ENCODE measurements around the gene PRLR.
A peak's percentile ranks its signal among the peaks of the same experiment; 100 is the strongest.
"Not testable (repeated sequence)": the region's sequence is repeated elsewhere in the genome, so short reads cannot be mapped to it uniquely, and the experiment has no call there.

Gene PRLR

GRCh38 chr5:35127006-35127405, 103.3 kb downstream of the PRLR start:
- DNase-seq (ENCODE audit: low read depth): no peak

DNA sequence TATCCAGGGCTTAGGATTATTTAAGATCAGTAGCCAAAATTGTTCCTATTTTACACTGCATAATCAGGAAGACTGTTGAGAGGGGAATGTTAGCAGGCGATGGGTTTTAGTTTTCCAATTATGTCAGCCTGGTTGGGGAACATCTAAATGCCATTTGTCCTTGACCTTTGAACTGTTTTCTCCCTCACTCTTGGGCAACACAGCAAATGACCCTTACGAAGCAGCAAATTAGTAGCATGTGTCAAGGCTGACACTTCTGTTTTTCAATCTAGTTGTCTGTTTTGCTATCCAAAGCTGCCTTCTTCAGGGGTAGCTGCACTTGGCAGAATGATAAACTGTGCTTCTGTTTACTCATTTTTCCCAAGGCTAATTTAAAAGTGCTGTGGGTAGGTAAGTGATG, 104.5 kb downstream of the PRLR start:
- DNase-seq (ENCODE audit: low read depth): no peak

DNA sequence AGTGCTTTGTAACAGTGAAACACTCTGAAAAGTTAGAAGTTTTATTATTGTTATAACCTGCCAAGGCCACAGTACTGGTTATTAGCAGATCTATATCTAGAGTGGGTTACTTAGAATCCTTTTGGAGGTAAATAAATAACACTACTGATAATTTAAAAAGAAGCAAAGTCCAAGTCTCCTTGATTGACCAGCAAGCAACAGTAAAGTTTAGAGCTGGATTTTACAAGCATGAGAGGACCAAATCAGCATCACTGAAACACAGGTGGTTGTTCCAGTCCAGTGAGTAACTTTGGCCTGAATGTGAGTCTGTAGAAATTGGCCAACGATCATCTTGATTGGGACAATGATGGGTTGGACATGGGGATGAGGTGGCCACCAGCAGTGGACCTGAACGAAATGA, 105.4 kb downstream of the PRLR start:
- no peak for DNase-seq (ENCODE audit: low read depth)

DNA sequence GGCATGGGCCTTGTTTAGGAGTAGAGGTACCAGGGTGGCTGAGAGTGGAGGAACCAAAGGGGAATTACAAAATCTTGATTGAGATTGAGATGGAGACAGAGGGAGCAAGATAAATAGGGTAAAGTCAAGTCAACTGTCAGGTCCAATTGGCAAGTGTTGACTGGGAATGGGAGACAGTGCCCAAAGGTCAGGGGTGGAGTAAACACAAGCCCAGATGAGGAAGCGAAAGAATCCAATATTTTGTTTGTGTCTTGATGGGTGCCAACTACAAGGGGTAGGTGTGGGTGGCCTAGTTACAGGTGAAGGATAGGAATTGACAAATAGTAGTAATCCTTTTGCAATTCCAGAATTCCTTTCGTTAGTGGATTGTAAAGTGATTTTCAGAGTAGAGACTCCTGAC, 107.5 kb downstream of the PRLR start:
- no peak for DNase-seq (ENCODE audit: low read depth)

- no peak for DNase-seq (ENCODE audit: low read depth)
These were observed 109.6 kb downstream of the PRLR start for GRCh38 chr5:35120715-35121114.

GRCh38 chr5:35117967-35118366, 112.3 kb downstream of the PRLR start:
- no peak for DNase-seq (ENCODE audit: low read depth)

GRCh38 chr5:35115920-35116319, 114.4 kb downstream of the PRLR start:
- DNase-seq (ENCODE audit: low read depth): no peak

- no peak for DNase-seq (ENCODE audit: low read depth)
These were observed 115.6 kb downstream of the PRLR start for GRCh38 chr5:35114698-35115097.

DNA sequence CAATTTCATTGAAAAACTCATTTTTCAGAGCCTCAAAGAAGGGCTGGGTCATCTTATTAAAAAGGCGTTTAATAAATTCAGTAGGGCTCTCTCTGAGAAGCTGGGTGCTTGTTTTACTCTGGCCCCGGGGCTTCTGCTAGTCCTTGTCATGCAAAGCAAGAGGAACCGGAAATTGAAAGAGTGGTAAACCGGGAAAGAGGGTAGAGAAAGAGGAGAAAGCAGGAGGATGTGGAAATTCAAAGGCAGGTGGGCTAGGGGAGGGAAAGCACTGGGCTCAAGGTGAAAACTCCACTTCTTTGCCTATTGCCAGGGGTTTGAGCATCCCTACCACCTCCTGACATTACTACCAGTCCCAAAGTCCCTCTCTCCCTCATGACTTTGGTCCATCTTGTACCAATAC, 118.0 kb downstream of the PRLR start:
- no peak for DNase-seq (ENCODE audit: low read depth)

GRCh38 chr5:35104550-35104949, 125.7 kb downstream of the PRLR start:
- DNase-seq (ENCODE audit: low read depth): not testable (repeated sequence)

DNA sequence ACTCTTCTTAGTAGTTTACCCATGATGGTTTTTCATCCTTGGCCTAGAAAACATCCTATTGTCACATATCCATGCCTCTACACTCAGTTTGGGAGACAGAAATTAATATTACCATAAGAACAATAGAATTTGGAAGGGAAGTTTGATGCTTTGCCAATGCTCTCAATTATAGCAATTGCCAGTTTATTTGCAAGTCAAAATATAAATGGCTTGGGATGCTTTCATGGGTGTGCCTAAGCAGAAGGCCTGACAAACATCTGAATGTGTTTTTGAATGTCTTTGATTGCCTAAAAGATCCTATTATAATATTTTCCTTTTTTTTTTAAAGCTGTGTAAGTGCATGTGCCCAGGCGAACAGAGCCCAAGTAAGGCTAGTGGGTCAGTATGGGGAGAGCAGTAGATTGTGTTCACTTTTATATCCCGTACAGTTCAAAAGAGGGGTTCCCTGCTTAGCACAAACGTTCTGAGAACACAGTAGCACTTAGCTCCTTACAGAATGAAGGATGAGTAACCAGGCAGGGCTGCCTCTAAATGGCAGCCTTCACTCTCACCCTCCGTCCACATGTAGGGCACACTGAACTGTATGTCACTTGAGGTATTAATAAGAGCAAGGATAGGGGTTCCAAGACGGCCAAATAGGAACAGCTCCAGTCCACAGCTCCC, 126.5 kb downstream of the PRLR start:
- no peak for DNase-seq (ENCODE audit: low read depth)

DNA sequence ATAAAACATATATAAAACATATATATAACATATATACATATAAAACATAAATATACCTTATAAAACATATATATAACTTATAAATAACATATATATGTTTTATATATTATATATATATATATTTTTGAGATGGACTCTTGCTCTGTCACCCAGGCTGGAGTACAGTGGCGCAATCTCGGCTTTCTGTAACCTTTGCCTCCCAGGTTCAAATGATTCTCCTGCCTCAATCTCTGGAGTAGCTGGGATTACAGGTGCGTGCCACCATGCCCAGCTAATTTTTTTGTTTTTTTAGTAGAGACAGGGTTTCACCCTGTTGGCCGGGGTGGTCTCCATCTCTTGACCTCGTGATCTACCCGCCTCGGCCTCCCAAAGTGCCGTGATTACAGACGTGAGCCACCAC, 128.6 kb downstream of the PRLR start:
- DNase-seq (ENCODE audit: low read depth): not testable (repeated sequence)

DNA sequence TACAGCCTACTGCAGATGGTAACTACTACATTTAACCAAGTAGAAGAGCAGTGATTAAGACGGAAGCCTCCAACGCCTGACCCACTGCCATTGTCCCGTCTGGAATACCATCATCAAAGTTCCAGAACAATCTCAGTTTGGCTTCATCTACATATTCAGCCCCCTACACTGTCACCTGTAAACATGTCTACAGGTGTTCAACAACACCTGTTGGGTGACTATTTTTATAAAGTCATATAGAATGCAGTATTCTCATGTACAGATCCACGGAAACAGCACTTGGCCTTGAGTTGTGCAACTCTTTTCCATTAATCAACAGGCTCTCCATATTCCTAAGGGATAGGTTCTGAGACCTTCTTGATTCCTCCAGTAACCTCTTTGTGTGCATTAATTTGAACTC, 129.3 kb downstream of the PRLR start:
- DNase-seq (ENCODE audit: low read depth): no peak

DNA sequence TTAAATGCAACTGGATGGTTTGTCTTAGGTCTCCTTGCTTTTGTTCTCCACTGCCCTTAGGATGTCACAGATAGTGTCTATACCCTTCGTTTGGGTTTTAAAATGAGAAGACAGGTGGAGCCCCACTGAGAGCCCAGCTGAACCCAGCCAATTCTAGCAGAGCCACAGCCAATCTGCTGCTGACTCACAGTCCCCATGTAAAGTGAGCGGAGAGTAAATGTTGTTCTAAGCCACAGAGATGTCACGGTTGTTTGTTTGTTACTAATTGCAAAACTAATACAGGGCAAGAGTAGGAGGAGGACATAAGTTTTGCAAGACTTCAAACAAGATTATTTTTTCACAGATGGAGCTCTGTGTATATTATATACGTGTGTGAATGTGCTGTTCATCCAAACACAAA, 132.1 kb downstream of the PRLR start:
- no peak for DNase-seq (ENCODE audit: low read depth)

DNA sequence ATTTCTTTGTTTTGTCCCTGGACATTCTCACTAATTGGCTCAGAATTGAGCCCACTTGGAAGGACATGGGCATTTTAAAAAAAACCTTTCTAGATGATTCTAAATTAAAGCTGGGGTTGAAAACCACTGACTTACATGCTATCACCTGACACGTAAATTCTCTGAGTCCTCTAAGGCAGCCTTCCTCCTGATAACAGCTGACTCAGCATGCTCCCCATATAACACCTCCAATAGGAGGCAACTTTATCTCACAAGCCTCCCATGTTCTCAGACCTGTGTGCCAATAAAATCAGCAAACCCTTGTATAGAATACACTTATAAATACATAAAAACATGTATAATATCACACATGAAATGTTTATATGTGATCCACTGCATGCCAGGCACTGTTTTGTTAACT, 133.4 kb downstream of the PRLR start:
- no peak for DNase-seq (ENCODE audit: low read depth)

DNA sequence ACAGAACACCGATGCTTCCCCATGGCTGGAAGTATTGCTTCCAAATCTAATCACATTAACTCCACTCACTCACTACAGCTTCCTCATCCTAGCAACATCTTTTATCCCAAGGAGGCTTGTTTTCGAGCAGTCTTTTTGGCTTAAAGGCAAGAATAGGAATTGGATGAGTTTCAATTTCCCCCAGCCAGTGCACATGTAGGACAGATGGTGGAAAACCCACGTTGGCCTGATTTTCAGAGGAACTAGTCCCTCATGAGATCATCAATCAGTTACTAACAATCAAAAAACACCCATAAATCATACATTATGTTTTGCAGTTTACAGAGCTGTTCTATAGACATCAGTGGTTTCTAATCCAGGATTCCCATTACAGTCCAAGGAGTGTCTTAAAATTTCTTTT, 134.1 kb downstream of the PRLR start:
- DNase-seq (ENCODE audit: low read depth): no peak

GRCh38 chr5:35095366-35095765, 134.9 kb downstream of the PRLR start:
- no peak for DNase-seq (ENCODE audit: low read depth)

DNA sequence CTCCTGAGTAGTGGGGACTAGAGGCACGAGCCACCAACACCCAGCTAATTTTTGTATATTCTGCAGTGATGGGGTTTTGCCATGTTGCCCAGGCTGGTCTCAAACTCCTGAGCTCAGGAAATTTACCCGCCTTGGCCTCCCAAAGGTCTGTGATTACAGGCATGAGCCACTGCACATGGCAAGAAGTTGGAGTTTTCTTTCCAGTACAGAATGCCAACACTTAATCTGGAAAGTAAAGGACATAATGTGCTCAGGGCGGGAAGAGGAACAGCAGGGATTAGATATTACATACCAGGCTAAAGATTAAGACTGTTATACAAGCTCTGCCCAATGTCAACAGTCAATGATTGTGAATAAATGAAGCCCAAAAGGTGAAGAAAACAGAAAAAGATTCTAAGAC, 135.3 kb downstream of the PRLR start:
- no peak for DNase-seq (ENCODE audit: low read depth)

GRCh38 chr5:35092703-35093102, 137.6 kb downstream of the PRLR start:
- no peak for DNase-seq (ENCODE audit: low read depth)

- no peak for DNase-seq (ENCODE audit: low read depth)
These were observed 138.6 kb downstream of the PRLR start for GRCh38 chr5:35091704-35092103.

DNA sequence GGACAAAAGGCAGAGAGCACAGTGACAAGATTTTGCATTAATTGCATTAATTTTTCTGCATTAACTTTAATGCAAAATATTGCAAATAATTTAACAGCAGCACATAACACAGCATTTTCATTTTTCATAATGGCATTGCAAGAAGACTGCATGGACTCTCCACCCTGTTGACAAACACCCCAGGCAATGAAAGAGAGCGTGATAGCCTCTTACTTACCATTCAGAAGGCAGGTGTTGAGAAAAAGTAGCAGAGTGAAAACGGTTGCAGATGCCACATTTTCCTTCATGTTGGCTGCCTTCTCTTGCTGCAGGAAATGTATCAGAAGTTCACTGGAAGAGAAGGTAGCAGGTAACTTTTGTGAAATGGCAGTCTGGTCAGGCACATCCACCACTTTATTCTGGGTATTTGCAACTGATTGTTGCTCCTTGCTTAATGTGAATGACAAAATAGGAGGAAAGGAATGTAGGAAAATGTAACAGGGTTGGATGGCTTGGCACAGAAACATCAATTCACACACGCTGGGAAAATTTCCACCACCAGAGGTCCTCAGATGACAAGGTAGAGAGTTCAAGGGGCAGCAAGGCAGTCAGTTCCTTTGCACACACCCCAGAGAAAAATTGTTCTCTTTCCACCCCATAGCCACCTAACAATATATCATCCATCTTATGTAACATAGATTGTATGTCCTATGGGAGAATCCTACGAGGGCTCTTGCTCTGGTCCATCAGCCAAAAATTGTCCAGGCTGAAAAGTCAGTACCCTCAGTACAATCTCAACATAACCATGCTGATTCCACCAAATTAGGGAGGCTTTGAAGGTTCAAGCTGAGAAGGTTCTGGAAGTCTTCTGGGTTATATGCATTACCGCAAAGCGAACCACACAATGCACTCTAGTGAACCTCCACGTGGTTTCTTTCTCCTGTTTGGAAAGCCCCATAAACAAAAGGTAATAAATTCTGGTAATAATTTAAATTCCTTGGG, 140.7 kb downstream of the PRLR start:
- DNase-seq (ENCODE audit: low read depth): peak; percentile 48

GRCh38 chr5:35087991-35088390, 142.3 kb downstream of the PRLR start:
- peak; percentile 19 for DNase-seq (ENCODE audit: low read depth)

- no peak for DNase-seq (ENCODE audit: low read depth)
These were observed 147.1 kb downstream of the PRLR start for GRCh38 chr5:35083150-35083549.

Data from HS-27A (cell line).